Mammary epithelial cell (primary cell): Measurements from ENCODE around the gene LIN7C.
"Not testable (repeated sequence)": the region's sequence is repeated elsewhere in the genome, so short reads cannot be mapped to it uniquely, and the experiment has no call there.

Experiments used
- EZH2 ChIP-seq: IDR thresholded peaks from 2 replicates; pipeline ENCODE4 v1.6.1; 2012; ENCODE audit warnings: low read length, inconsistent platforms, borderline replicate concordance
- TF ChIP-seq, protein P1 (sequence below), 2 donors: IDR thresholded peaks in 1 of 2; conservative IDR thresholded peaks in 1 of 2; 2 replicates each; pipeline ENCODE4 v1.5.1; 2011 to 2012; ENCODE audit warnings: inconsistent platforms in 2 of 2, low read length in 2 of 2, mild to moderate bottlenecking in 2 of 2, control low read depth in 1 of 2, low read depth in 1 of 2; ENCODE audit not compliant: insufficient read depth in 1 of 2; ENCODE audit errors: extremely low read depth in 1 of 2

- TF ChIP-seq, protein P1, sequence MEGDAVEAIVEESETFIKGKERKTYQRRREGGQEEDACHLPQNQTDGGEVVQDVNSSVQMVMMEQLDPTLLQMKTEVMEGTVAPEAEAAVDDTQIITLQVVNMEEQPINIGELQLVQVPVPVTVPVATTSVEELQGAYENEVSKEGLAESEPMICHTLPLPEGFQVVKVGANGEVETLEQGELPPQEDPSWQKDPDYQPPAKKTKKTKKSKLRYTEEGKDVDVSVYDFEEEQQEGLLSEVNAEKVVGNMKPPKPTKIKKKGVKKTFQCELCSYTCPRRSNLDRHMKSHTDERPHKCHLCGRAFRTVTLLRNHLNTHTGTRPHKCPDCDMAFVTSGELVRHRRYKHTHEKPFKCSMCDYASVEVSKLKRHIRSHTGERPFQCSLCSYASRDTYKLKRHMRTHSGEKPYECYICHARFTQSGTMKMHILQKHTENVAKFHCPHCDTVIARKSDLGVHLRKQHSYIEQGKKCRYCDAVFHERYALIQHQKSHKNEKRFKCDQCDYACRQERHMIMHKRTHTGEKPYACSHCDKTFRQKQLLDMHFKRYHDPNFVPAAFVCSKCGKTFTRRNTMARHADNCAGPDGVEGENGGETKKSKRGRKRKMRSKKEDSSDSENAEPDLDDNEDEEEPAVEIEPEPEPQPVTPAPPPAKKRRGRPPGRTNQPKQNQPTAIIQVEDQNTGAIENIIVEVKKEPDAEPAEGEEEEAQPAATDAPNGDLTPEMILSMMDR (conservative IDR thresholded peaks at IDR 0.05 in 1 of 2, IDR thresholded peaks at IDR 0.05 in 1 of 2; ENCODE audit: extremely low read depth in 1 of 2, insufficient read depth in 1 of 2, low read depth in 1 of 2, low read length in 2 of 2) = not testable (repeated sequence)
- not testable (repeated sequence) for TF ChIP-seq EZH2
Observed at GRCh38 chr11:27448184-27448540, 58.4 kb downstream of the LIN7C start.
